Stimulated activated memory B cell treated with anti-CD40 and anti-IgM and Interleukin-4, amounts not matched to agents 10 μg/mL and 1 μg/mL and 100 μg/mL, for 72 hours (primary cell): ENCODE data around the gene SVIP.

Experiments used
- ATAC-seq: fragments of 150-1000 bp; cut with Tn5 transposase; 2 replicates; pipeline ENCODE4 v1.10.0; 2021
- H3K27ac Mint-ChIP-seq: one replicate; pipeline ENCODE4 v1.8.0; 2022; ENCODE audit warnings: mild to moderate bottlenecking, mixed read lengths
- H3K27me3 Mint-ChIP-seq: one replicate; pipeline ENCODE4 v1.8.0; 2022; ENCODE audit warnings: mixed read lengths
- H3K36me3 Mint-ChIP-seq: one replicate; pipeline ENCODE4 v1.8.0; 2022; ENCODE audit warnings: mixed read lengths
- H3K4me1 Mint-ChIP-seq: one replicate; pipeline ENCODE4 v1.8.0; 2022; ENCODE audit warnings: mixed read lengths
- H3K4me3 Mint-ChIP-seq: one replicate; pipeline ENCODE4 v1.8.0; 2022; ENCODE audit warnings: mild to moderate bottlenecking, moderate library complexity, mixed read lengths
- H3K9me3 Mint-ChIP-seq: one replicate; pipeline ENCODE4 v1.8.0; 2022; ENCODE audit warnings: mixed read lengths

The SVIP gene

GRCh38 chr11:22807855-22808570, 21.6 kb downstream of the SVIP start:
- Mint-ChIP-seq H3K36me3 (no peaks in the 10 kb centered on the region), H3K9me3 (peaks cover 4% of the 10 kb centered on the region), H3K4me1 (peaks cover 18% of the 10 kb centered on the region), H3K27me3 (no peaks in the 10 kb centered on the region), H3K4me3 (no peak overlapping the region), H3K27ac (no peak overlapping the region)
- ATAC-seq, result peak; percentile 88

GRCh38 chr11:22807391-22807790, 22.2 kb downstream of the SVIP start:
- no peak overlapping the region for H3K27ac Mint-ChIP-seq
- ATAC-seq, result no peak
- H3K9me3 Mint-ChIP-seq, result peaks cover 4% of the 10 kb centered on the region
- H3K27me3 Mint-ChIP-seq, result no peaks in the 10 kb centered on the region
- no peaks in the 10 kb centered on the region for H3K36me3 Mint-ChIP-seq
- H3K4me3 Mint-ChIP-seq, result no peak overlapping the region
- H3K4me1 Mint-ChIP-seq, result peaks cover 18% of the 10 kb centered on the region

GRCh38 chr11:22802861-22803260, 26.7 kb downstream of the SVIP start:
- no peaks in the 10 kb centered on the region for H3K27me3 Mint-ChIP-seq
- no peaks in the 10 kb centered on the region for H3K9me3 Mint-ChIP-seq
- ATAC-seq, result no peak
- H3K27ac Mint-ChIP-seq, result no peak overlapping the region
- no peak overlapping the region for H3K4me3 Mint-ChIP-seq
- no peaks in the 10 kb centered on the region for H3K36me3 Mint-ChIP-seq
- H3K4me1 Mint-ChIP-seq, result peaks cover 6% of the 10 kb centered on the region

- no peak for ATAC-seq
- Mint-ChIP-seq H3K27ac (no peak overlapping the region), H3K4me1 (no peaks in the 10 kb centered on the region), H3K27me3 (no peaks in the 10 kb centered on the region), H3K9me3 (no peaks in the 10 kb centered on the region), H3K36me3 (no peaks in the 10 kb centered on the region), H3K4me3 (no peak overlapping the region)
These were observed 29.1 kb downstream of the SVIP start for GRCh38 chr11:22800482-22800881.

- Mint-ChIP-seq H3K9me3 (no peaks in the 10 kb centered on the region), H3K27ac (no peak overlapping the region), H3K4me3 (no peak overlapping the region), H3K36me3 (no peaks in the 10 kb centered on the region), H3K27me3 (no peaks in the 10 kb centered on the region), H3K4me1 (no peaks in the 10 kb centered on the region)
- no peak for ATAC-seq
These were observed 30.7 kb downstream of the SVIP start for GRCh38 chr11:22798901-22799300.

GRCh38 chr11:22797047-22797446, 32.6 kb downstream of the SVIP start:
- Mint-ChIP-seq H3K27ac (no peak overlapping the region), H3K27me3 (no peaks in the 10 kb centered on the region), H3K9me3 (no peaks in the 10 kb centered on the region), H3K36me3 (no peaks in the 10 kb centered on the region), H3K4me1 (no peaks in the 10 kb centered on the region), H3K4me3 (no peak overlapping the region)
- no peak for ATAC-seq

- Mint-ChIP-seq H3K27me3 (no peaks in the 10 kb centered on the region), H3K9me3 (no peaks in the 10 kb centered on the region), H3K4me3 (no peak overlapping the region), H3K27ac (no peak overlapping the region), H3K4me1 (no peaks in the 10 kb centered on the region), H3K36me3 (no peaks in the 10 kb centered on the region)
- ATAC-seq, result no peak
These were observed 33.7 kb downstream of the SVIP start for GRCh38 chr11:22795914-22796313.

- Mint-ChIP-seq H3K27ac (no peak overlapping the region), H3K9me3 (no peaks in the 10 kb centered on the region), H3K27me3 (no peaks in the 10 kb centered on the region), H3K4me3 (no peak overlapping the region), H3K36me3 (no peaks in the 10 kb centered on the region), H3K4me1 (no peaks in the 10 kb centered on the region)
- ATAC-seq, result no peak
These were observed 37.1 kb downstream of the SVIP start for GRCh38 chr11:22792497-22792896.

GRCh38 chr11:22787551-22788162, 41.9 kb downstream of the SVIP start:
- Mint-ChIP-seq H3K27ac (no peak overlapping the region), H3K4me1 (no peaks in the 10 kb centered on the region), H3K9me3 (no peaks in the 10 kb centered on the region), H3K27me3 (no peaks in the 10 kb centered on the region), H3K4me3 (no peak overlapping the region), H3K36me3 (no peaks in the 10 kb centered on the region)
- ATAC-seq, result no peak

GRCh38 chr11:22787055-22787454, 42.5 kb downstream of the SVIP start:
- Mint-ChIP-seq H3K27ac (no peak overlapping the region), H3K4me3 (no peak overlapping the region), H3K9me3 (no peaks in the 10 kb centered on the region), H3K27me3 (no peaks in the 10 kb centered on the region), H3K4me1 (no peaks in the 10 kb centered on the region), H3K36me3 (no peaks in the 10 kb centered on the region)
- ATAC-seq, result no peak

- ATAC-seq, result no peak
- Mint-ChIP-seq H3K36me3 (no peaks in the 10 kb centered on the region), H3K4me1 (no peaks in the 10 kb centered on the region), H3K27me3 (no peaks in the 10 kb centered on the region), H3K4me3 (no peak overlapping the region), H3K27ac (no peak overlapping the region), H3K9me3 (no peaks in the 10 kb centered on the region)
These were observed 43.1 kb downstream of the SVIP start for GRCh38 chr11:22786475-22786874.

GRCh38 chr11:22785251-22785650, 44.4 kb downstream of the SVIP start:
- no peak for ATAC-seq
- no peaks in the 10 kb centered on the region for H3K36me3 Mint-ChIP-seq
- H3K9me3 Mint-ChIP-seq, result no peaks in the 10 kb centered on the region
- H3K27ac Mint-ChIP-seq, result no peak overlapping the region
- H3K27me3 Mint-ChIP-seq, result no peaks in the 10 kb centered on the region
- peaks cover 8% of the 10 kb centered on the region for H3K4me1 Mint-ChIP-seq
- no peak overlapping the region for H3K4me3 Mint-ChIP-seq

- H3K4me1 Mint-ChIP-seq, result peaks cover 8% of the 10 kb centered on the region
- H3K27ac Mint-ChIP-seq, result no peak overlapping the region
- no peak for ATAC-seq
- no peaks in the 10 kb centered on the region for H3K9me3 Mint-ChIP-seq
- no peaks in the 10 kb centered on the region for H3K27me3 Mint-ChIP-seq
- no peaks in the 10 kb centered on the region for H3K36me3 Mint-ChIP-seq
- no peak overlapping the region for H3K4me3 Mint-ChIP-seq
These were observed 48.5 kb downstream of the SVIP start for GRCh38 chr11:22780952-22781593.

GRCh38 chr11:22779850-22780249, 49.8 kb downstream of the SVIP start:
- H3K27ac Mint-ChIP-seq, result no peak overlapping the region
- no peaks in the 10 kb centered on the region for H3K36me3 Mint-ChIP-seq
- peaks cover 11% of the 10 kb centered on the region for H3K4me1 Mint-ChIP-seq
- H3K4me3 Mint-ChIP-seq, result no peak overlapping the region
- no peaks in the 10 kb centered on the region for H3K9me3 Mint-ChIP-seq
- H3K27me3 Mint-ChIP-seq, result peaks cover 3% of the 10 kb centered on the region
- no peak for ATAC-seq

GRCh38 chr11:22778642-22779041, 51.0 kb downstream of the SVIP start:
- no peaks in the 10 kb centered on the region for H3K9me3 Mint-ChIP-seq
- H3K4me3 Mint-ChIP-seq, result no peak overlapping the region
- H3K4me1 Mint-ChIP-seq, result peaks cover 15% of the 10 kb centered on the region
- H3K36me3 Mint-ChIP-seq, result no peaks in the 10 kb centered on the region
- no peak for ATAC-seq
- H3K27ac Mint-ChIP-seq, result no peak overlapping the region
- H3K27me3 Mint-ChIP-seq, result peaks cover 12% of the 10 kb centered on the region

- Mint-ChIP-seq H3K27ac (no peak overlapping the region), H3K36me3 (no peaks in the 10 kb centered on the region), H3K4me3 (no peak overlapping the region), H3K27me3 (peaks cover 18% of the 10 kb centered on the region), H3K9me3 (no peaks in the 10 kb centered on the region), H3K4me1 (peaks cover 7% of the 10 kb centered on the region)
- no peak for ATAC-seq
These were observed 54.4 kb downstream of the SVIP start for GRCh38 chr11:22775248-22775647.
